NCI-H526 (cell line): Measurements from ENCODE around the gene TMEM260.

Experiments
- DNase-seq, 2 experiments: peaks; one replicate each; lab custom pipeline; 2025; lab: John Stamatoyannopoulos, UW

TMEM260 gene

DNA sequence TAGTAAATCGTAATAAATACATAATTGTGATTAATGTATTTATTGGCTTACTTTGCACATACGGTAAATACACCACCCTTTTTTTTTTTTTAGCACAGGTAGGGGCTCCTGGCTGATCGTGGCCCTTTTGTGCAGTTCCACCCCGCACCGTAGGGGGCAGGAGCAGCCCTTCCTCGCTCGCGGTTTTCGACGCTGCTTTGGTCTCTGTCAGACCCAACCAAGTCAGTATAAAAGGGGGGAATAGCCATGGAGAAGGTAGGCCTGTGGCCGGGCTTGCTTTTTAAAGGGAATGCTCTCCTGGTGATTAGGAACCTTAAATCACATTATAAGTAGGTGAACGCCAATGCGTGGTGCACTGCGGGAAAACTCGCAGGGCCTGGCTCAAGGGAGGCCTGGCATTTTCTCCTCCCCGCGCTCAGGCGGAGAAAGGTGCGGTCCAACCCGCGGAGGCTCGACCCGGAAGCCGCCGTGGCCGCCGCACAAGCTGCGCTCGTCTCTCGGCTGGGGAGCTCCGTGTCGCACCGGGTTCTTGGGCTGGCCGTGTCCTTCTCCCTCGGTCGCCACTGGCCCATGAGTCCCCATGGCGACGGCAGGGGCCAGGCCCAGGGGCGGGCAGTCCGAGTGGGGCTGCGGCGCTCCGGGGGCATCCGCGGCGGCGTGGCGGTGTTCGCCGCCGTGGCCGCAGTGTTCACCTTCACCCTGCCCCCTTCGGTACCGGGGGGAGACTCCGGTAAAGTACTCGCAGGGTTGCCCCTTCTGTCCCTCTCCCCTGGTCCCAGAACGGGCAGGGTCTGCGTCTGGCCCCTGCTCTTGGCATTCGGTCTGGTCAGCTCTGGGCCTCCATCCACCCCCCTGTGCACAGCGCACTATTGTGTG, at the start of gene TMEM260:
TMEM260 (plus strand) TSS at position 454 of the 876 bp plus-strand sequence; CDS start at position 571, 117 bp downstream.
- peak; percentile 79 to 94 for DNase-seq

- DNase-seq = no peak
Observed at GRCh38 chr14:56532546-56532945, 47.1 kb upstream of the TMEM260 start.

GRCh38 chr14:56534656-56535055, 44.9 kb upstream of the TMEM260 start:
- no peak for DNase-seq

DNA sequence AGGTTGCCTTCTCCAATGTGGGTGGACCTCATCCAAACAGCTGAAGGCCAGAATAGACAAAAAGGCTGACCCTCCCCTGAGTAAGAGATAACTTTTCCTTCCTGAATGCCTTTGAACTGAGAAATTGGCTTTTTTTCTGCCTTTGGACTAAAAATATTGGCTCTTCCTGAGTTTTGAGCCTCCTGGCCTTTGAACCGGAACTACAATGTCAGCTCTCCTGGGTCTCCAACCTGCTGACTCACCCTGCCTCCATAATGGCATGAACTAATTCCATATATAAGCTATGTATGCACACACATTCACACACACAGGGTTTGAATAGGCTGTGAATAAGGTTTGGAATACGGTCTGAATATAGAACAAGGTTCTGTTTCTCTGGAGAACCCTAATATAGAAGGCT, 39.7 kb upstream of the TMEM260 start:
- DNase-seq = no peak

- no peak for DNase-seq
Observed at GRCh38 chr14:56543436-56543835, 36.2 kb upstream of the TMEM260 start.

DNA sequence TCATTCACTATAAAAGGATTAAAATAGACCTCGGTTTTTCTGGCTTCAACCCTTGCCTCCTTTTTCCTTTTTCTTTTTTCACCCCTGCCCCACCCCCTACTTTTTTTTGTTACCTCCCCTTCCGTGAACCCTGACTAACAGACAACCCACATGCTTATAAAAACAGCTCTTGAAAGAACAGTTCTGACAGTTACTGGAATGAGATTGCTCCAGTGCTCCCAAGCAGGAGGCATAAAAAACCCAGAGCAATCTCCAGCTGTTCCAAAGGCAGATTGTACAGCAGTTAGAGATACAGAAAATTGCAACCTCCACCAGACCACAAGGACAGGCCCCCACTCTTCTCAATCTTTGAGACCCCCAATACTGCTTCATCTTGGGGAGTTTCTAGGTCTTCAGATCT, 29.9 kb upstream of the TMEM260 start:
- DNase-seq = no peak

DNA sequence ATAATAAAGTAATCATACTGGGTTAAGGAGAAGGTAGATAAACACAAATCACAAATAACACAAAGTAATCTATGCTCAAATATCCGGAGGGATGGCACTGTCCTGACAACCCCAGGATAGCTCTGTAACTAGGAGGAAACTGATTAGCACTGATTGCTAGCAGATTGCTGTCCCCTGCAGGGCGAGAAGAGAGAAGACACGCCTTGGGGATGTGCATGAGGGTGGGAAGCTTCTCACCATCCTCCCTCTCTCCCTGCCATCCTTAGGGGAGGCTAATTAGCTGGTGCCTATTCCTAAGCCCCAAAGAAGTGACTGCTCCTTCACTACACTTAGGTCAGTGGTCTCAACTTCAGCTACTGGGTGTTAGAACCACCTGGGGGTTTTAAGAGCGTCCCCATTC, 27.0 kb upstream of the TMEM260 start:
- no peak for DNase-seq

DNA sequence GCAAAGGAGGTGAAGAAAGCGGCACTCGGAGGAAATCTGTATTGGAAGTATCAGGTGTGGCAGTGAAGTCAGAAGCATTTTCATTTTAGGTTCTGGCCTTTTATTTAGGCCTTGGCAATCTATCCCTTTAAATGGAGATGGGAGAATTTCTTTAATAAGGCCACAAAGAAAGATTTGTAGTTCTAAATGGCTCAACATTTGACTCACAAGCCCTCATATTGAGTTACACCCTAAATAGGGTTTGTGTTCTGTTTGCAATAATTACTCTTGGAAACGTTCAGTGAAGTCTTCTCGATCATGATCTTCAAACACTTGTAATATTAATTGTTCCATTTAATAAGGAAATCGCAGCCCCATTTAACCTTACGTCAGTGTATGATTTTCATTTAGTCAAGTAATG, 25.3 kb upstream of the TMEM260 start:
- DNase-seq = no peak

DNA sequence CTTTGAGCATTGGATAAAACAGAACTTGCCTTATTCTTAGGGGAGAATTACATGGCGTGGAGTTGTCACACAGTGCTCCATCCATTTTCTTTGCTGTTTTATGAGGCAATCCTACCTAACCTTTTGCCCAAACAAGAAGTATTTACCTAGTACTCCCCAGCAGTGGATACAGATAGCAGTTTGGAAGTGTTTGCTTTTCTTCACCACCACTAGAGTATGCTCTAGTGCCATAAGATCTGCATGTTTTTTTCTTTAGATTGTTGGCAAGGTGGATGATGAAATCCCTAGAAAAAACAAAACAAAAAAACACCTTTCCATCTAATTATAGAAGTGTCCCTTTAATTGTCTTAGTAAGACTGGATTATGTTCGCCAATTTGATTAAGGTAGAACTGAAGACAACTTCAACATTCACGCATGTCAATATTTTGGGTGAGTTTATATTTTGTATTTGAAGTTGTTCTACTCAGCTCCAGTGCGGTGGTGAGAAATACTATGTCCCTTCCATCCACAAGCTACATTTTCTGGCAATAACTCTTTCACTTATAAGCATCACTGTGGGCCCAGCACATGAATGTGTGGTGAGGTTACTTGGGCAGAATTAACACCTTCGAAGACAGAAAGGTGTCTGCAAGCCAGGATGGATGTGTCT, 23.6 kb upstream of the TMEM260 start:
- peak; percentile 7 to 41 for DNase-seq

- no peak for DNase-seq
Observed at GRCh38 chr14:56559182-56559581, 20.4 kb upstream of the TMEM260 start.

GRCh38 chr14:56561606-56562005, 18.0 kb upstream of the TMEM260 start:
- DNase-seq = no peak

DNA sequence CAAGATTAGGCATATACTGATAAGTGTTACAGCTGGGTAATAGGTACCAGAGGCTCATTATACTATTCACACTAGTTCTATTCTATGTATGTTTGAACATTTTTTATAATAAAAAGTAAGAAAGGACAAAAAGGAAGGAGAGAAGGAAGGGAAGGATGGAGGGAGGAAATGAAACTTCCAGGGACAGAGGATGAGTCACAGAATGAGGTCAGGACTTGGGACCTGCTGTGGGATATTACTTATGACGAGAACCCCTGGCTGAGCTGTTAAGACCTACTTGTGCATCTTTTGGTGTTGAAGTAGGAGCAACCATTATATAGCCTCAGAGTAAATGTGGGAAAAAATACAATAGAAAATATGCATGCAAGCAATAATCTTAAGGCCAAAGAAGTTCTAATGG, 16.7 kb upstream of the TMEM260 start:
- DNase-seq = no peak

GRCh38 chr14:56569174-56569573, 10.4 kb upstream of the TMEM260 start:
- DNase-seq = no peak

DNA sequence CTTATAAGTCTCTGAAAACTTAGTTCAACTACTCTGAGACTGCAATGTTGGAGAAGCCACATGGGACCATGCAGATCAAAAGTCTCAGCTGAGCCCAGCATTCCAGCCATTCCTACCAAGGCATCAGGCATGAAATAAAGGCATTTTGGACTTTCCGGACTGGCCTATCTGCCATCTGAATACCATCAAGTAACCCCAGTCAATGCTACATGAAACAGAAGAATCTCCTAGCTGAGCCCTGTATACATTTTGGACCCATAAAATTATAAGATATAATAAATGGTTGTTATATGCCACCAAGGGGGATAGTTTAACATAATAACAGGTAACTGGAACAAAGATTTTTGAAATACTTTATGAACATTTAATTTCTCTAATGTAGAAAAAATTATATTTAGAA, 9.3 kb upstream of the TMEM260 start:
- no peak for DNase-seq

GRCh38 chr14:56580221-56580711, 668 bp downstream of the TMEM260 start:
- DNase-seq = peak; percentile 16 to 35

DNA sequence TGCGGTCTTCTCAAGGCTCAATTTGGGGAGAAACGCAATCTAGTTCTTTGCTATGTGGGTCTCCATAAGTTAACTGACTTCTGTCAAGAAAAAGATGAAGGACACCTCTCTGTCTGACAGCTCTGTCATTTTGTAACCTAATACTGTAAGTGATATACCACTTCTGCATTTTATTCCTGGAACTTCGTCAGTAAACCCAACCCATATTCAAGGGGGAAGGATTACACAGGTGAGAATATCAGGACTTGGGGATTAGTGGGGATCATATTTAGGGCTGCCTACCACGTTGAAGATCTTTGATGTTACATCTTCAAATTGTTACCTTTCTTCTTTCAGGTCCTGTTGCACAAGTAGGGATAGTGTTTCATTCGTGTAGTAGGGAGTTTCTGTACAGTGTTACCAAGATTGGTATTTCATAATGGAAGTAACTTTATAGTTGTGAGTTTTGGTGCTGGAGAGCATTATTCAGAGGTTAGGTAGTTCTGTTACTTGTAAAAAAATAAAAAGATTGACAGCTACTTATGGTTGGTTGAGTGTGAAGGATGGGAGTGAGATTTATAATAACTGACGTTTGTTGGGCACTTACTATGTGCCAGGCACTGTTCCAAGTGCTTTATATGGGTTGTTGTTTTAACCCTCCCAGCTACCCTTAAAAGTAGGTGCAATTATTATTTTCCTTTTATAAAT, 1.6 kb downstream of the TMEM260 start:
- DNase-seq = no peak

DNA sequence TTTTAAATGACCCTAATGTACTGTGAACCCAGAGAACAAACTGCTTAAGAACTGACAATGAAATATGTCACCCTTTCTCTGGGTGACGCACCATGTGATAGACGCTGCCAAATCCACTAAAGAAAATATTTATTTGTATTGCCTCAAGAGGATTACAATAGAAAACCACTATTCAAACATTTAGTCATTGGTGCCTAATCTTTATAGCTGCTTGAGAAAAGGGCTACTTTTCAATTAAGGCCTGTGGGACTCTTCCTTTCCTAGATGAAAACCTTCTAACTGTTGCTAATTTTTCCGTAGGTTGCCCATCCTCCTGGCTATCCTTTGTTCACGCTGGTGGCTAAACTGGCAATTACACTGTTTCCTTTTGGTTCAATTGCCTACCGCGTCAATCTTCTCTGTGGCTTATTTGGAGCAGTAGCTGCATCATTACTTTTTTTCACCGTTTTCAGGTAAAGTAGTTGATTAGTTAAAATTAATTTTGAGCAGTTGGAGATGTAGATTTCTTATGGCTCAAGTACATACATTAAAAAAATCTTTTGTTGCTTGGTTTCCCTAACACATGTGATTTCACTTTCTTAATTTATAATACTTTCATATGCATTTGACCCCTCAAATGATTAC, 6.0 kb downstream of the TMEM260 start:
- DNase-seq = no peak

- DNase-seq = peak; percentile 41 to 70
Observed at GRCh38 chr14:56587701-56588100, 8.1 kb downstream of the TMEM260 start.

GRCh38 chr14:56590535-56590960, 10.9 kb downstream of the TMEM260 start:
- DNase-seq = peak; percentile 3 to 59

GRCh38 chr14:56592746-56593544, 13.3 kb downstream of the TMEM260 start:
- peak; percentile 91 to 92 for DNase-seq

DNA sequence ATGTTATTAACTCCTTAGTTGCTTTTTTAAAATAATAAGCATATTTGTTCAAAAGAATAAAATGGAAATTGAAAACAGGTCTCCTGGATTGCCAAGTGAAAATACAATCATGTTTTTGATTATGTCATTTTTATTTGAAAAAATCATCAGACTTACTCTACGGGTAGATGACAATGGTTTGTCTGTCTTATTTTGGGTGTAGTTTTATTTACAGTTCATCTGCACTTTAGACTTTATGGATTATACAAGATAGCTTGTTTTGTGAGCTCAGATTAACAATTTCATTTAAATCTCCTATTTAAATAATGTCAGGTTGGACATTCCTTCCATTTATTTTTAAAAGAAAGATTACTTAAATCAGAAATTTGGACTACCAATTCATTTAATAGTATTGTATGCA, 14.8 kb downstream of the TMEM260 start:
- DNase-seq = no peak
